HEK293 (cell line): ENCODE measurements around the gene RPL15.

ENCODE experiments used
- AEBP2 ChIP-seq: fragments of 450-650 bp; formaldehyde crosslinking; IDR thresholded peaks from 2 replicates; pipeline ENCODE4 v1.5.1; 2016; ENCODE audit warnings: missing biosample characterization, missing genetic modification characterization, borderline replicate concordance
- KLF17 ChIP-seq: fragments of 450-650 bp; formaldehyde crosslinking; IDR thresholded peaks from 2 replicates; pipeline ENCODE4 v1.5.1; 2016; ENCODE audit warnings: missing biosample characterization, missing genetic modification characterization
- ZBTB20 ChIP-seq: fragments of 450-650 bp; formaldehyde crosslinking; IDR thresholded peaks from 2 replicates; pipeline ENCODE4 v1.5.1; 2016; ENCODE audit warnings: missing biosample characterization, missing genetic modification characterization
- ZBTB21 ChIP-seq: fragments of 450-650 bp; formaldehyde crosslinking; IDR thresholded peaks from 2 replicates; pipeline ENCODE4 v1.5.1; 2017; ENCODE audit warnings: missing biosample characterization, missing genetic modification characterization
- ZNF10 ChIP-seq: fragments of 450-650 bp; formaldehyde crosslinking; IDR thresholded peaks from 2 replicates; pipeline ENCODE4 v1.5.1; 2017; ENCODE audit warnings: missing biosample characterization, missing genetic modification characterization
- ZNF416 ChIP-seq: fragments of 450-650 bp; formaldehyde crosslinking; IDR thresholded peaks from 2 replicates; pipeline ENCODE4 v1.5.1; 2016; ENCODE audit warnings: missing biosample characterization, missing genetic modification characterization
- ZNF513 ChIP-seq: fragments of 450-650 bp; IDR thresholded peaks from 2 replicates; pipeline ENCODE4 v1.5.1; 2018; ENCODE audit warnings: missing biosample characterization, missing genetic modification characterization
- TF ChIP-seq, protein P1 (sequence below): fragments of 450-650 bp; formaldehyde crosslinking; IDR thresholded peaks from 2 replicates; pipeline ENCODE4 v1.5.1; 2016; ENCODE audit warnings: missing biosample characterization, missing genetic modification characterization
- TF ChIP-seq, protein P2 (sequence below): fragments of 450-650 bp; formaldehyde crosslinking; IDR thresholded peaks from 2 replicates; pipeline ENCODE4 v1.5.1; 2016; ENCODE audit warnings: missing biosample characterization, missing genetic modification characterization
- TF ChIP-seq, protein P3 (sequence below): fragments of 450-650 bp; formaldehyde crosslinking; IDR thresholded peaks from 2 replicates; pipeline ENCODE4 v1.5.1; 2016; ENCODE audit warnings: missing biosample characterization, missing genetic modification characterization, low read depth

DNA sequence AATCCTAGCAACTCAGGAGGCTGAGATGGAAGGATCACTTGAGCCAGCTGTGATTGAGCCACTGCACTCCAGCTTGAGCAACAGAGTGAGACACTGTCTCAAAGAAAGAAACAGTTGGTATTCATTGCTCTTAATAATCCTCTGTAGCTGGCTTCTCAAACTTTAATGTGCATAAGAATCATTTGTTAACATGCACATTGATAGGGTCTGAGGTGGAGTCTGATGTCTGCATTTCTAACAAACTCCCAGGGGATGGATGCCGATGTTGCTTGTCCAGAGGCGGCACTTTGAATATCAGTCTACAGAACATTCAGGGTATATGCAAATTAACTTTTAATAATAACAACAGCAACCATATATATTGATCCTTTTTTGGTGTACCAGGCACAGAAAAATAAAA lies 40.0 kb upstream of the RPL15 start:
- TF ChIP-seq, protein P1, sequence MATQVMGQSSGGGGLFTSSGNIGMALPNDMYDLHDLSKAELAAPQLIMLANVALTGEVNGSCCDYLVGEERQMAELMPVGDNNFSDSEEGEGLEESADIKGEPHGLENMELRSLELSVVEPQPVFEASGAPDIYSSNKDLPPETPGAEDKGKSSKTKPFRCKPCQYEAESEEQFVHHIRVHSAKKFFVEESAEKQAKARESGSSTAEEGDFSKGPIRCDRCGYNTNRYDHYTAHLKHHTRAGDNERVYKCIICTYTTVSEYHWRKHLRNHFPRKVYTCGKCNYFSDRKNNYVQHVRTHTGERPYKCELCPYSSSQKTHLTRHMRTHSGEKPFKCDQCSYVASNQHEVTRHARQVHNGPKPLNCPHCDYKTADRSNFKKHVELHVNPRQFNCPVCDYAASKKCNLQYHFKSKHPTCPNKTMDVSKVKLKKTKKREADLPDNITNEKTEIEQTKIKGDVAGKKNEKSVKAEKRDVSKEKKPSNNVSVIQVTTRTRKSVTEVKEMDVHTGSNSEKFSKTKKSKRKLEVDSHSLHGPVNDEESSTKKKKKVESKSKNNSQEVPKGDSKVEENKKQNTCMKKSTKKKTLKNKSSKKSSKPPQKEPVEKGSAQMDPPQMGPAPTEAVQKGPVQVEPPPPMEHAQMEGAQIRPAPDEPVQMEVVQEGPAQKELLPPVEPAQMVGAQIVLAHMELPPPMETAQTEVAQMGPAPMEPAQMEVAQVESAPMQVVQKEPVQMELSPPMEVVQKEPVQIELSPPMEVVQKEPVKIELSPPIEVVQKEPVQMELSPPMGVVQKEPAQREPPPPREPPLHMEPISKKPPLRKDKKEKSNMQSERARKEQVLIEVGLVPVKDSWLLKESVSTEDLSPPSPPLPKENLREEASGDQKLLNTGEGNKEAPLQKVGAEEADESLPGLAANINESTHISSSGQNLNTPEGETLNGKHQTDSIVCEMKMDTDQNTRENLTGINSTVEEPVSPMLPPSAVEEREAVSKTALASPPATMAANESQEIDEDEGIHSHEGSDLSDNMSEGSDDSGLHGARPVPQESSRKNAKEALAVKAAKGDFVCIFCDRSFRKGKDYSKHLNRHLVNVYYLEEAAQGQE (tag by site-specific recombination) = no peak
- TF ChIP-seq, protein P2, sequence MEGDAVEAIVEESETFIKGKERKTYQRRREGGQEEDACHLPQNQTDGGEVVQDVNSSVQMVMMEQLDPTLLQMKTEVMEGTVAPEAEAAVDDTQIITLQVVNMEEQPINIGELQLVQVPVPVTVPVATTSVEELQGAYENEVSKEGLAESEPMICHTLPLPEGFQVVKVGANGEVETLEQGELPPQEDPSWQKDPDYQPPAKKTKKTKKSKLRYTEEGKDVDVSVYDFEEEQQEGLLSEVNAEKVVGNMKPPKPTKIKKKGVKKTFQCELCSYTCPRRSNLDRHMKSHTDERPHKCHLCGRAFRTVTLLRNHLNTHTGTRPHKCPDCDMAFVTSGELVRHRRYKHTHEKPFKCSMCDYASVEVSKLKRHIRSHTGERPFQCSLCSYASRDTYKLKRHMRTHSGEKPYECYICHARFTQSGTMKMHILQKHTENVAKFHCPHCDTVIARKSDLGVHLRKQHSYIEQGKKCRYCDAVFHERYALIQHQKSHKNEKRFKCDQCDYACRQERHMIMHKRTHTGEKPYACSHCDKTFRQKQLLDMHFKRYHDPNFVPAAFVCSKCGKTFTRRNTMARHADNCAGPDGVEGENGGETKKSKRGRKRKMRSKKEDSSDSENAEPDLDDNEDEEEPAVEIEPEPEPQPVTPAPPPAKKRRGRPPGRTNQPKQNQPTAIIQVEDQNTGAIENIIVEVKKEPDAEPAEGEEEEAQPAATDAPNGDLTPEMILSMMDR (tag by site-specific recombination) = no peak
- TF ChIP-seq ZNF10 (tag by site-specific recombination) = no peak
- no peak for TF ChIP-seq KLF17 (tag by site-specific recombination)
- no peak for TF ChIP-seq ZBTB21 (tag by site-specific recombination)
- TF ChIP-seq ZNF513 (tag by site-specific recombination) = no peak
- TF ChIP-seq ZNF416 (tag by site-specific recombination) = no peak
- no peak for TF ChIP-seq AEBP2
- TF ChIP-seq, protein P3, sequence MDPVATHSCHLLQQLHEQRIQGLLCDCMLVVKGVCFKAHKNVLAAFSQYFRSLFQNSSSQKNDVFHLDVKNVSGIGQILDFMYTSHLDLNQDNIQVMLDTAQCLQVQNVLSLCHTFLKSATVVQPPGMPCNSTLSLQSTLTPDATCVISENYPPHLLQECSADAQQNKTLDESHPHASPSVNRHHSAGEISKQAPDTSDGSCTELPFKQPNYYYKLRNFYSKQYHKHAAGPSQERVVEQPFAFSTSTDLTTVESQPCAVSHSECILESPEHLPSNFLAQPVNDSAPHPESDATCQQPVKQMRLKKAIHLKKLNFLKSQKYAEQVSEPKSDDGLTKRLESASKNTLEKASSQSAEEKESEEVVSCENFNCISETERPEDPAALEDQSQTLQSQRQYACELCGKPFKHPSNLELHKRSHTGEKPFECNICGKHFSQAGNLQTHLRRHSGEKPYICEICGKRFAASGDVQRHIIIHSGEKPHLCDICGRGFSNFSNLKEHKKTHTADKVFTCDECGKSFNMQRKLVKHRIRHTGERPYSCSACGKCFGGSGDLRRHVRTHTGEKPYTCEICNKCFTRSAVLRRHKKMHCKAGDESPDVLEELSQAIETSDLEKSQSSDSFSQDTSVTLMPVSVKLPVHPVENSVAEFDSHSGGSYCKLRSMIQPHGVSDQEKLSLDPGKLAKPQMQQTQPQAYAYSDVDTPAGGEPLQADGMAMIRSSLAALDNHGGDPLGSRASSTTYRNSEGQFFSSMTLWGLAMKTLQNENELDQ (tag by site-specific recombination) = no peak
- no peak for TF ChIP-seq ZBTB20 (tag by site-specific recombination)
